GM18870 (cell line): ENCODE data around the gene RPN2.

Source experiments
- ATAC-seq: cut with Tn5 transposase; IDR thresholded peaks from one replicate; pipeline ENCODE4 v1.9.1; 2021; ENCODE audit warnings: moderate library complexity; ENCODE audit not compliant: unreplicated experiment

The RPN2 gene

GRCh38 chr20:37262505-37262904 is 83.4 kb downstream of the RPN2 start:
- ATAC-seq: no peak

- ATAC-seq: no peak
Observed at GRCh38 chr20:37263686-37264085, 84.6 kb downstream of the RPN2 start.

GRCh38 chr20:37265152-37265551 is 86.0 kb downstream of the RPN2 start:
- no peak for ATAC-seq

- ATAC-seq: no peak
Observed at GRCh38 chr20:37266940-37267666, 88.0 kb downstream of the RPN2 start.

GRCh38 chr20:37267667-37268313 is 88.7 kb downstream of the RPN2 start:
- no peak for ATAC-seq

GRCh38 chr20:37270576-37271420 is 91.7 kb downstream of the RPN2 start:
- no peak for ATAC-seq

- no peak for ATAC-seq
Observed at GRCh38 chr20:37271421-37271768, 92.3 kb downstream of the RPN2 start.

GRCh38 chr20:37273988-37274387 is 94.9 kb downstream of the RPN2 start:
- ATAC-seq: no peak

- ATAC-seq: no peak
Observed at GRCh38 chr20:37274851-37275524, 95.9 kb downstream of the RPN2 start.

- no peak for ATAC-seq
Observed at GRCh38 chr20:37276494-37277252, 97.5 kb downstream of the RPN2 start.

- no peak for ATAC-seq
Observed at GRCh38 chr20:37277253-37277593, 98.1 kb downstream of the RPN2 start.

- no peak for ATAC-seq
Observed at GRCh38 chr20:37278966-37279590, 99.9 kb downstream of the RPN2 start.

GRCh38 chr20:37279820-37280219 is 100.7 kb downstream of the RPN2 start:
- no peak for ATAC-seq

- ATAC-seq: no peak
Observed at GRCh38 chr20:37280403-37280802, 101.3 kb downstream of the RPN2 start.

GRCh38 chr20:37282556-37282955 is 103.4 kb downstream of the RPN2 start:
- ATAC-seq: no peak

- no peak for ATAC-seq
Observed at GRCh38 chr20:37283530-37284195, 104.5 kb downstream of the RPN2 start.

GRCh38 chr20:37284691-37285161 is 105.6 kb downstream of the RPN2 start:
- no peak for ATAC-seq

GRCh38 chr20:37285664-37286374 is 106.7 kb downstream of the RPN2 start:
- ATAC-seq: no peak

GRCh38 chr20:37288091-37288490 is 109.0 kb downstream of the RPN2 start:
- no peak for ATAC-seq
